ENCODE results near the gene TMEM181. TPM values are rescaled to one million over a fixed set of nuclear protein-coding genes. Genes with fewer than 3 reads are reported as not detected.
A peak's percentile ranks its signal among the peaks of the same experiment; 100 is the strongest.

TMEM181 gene
- total RNA-seq, 1 experiment from 2014 or later = 38.0 TPM

DNA sequence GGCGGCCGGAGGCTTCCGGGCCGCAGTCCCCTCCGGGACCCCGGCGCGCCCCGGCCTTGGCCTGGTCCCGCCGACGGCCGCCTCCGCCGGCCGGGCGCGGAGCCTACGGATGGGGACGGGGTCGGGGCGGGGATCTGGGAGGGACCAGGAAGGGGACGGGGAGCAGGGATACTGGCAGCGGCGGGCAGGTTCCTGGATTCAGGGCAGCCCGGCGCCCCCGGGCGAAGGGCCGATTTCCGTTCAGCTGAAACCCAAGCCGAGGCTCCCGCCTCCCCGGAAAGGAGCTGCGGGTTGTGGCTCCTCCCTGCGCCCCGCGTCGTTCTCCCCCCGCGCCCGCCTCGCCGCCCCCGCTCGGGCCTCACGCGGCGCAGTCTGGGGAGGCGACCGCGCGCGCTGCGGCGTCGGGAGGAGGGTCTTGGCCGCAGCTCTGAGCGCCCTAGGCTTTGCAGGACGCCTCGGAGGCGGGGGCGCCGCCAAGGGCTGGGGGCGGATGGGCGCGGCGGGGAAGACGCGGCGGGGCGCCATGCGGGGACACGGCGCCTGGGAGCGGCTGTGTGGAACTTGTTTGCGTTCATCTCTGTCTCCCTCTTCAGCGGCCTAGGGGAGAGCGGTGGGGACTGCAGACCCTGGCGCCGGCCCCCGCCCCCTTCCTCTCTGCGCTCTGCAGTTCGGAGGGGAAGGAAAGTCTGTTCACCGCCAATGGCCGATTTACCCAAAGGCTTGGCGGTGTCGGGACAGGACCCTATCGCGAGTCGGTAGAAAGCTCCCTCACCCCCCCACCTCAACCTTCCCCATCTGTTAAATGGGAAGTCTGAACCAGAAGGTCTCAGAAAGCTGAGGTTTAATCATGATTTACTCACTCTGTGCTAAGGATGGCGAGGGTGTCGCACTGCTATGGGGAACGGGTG lies 22.7 kb upstream of the TMEM181 start:
- DNase-seq (ENCODE audit: low read depth, low spot score) = no peak
- POLR2A ChIA-PET = no interaction called here

DNA sequence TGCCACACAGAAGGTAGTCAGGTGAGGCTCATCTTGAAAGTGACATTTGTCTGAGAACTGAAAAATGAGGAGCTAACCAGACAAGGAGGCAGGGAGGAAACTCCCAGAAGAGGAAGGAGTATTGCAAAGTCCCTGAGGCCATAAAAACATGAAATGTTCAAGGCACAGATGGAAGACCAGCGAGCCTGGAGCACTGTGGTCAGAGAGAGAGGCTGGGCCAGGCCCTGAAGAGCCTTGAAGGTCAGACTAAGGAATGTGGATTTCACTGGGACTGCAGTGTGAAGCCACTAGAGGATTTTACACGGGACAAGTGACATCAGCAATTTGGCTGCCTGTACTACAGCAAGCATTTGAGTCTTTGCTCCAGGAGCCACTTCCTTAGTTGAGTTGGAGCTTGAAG lies 21.1 kb upstream of the TMEM181 start:
- intact Hi-C loops (cut with micrococcal nuclease; ENCODE audit: unreplicated experiment) = no loop called here

More for the DNA sequence above, 22.7 kb upstream of the TMEM181 start:
- BruUV-seq (replicated peaks) = no TSS peak
- in situ Hi-C loops (cut with HindIII; ENCODE audit: low pct_unique_long_range_greater_than_20kb, low sequenced_read_pairs) (no loop called here), intact Hi-C loops (cut with micrococcal nuclease; ENCODE audit: unreplicated experiment) (no loop called here)
- TF ChIP-seq, protein P1, sequence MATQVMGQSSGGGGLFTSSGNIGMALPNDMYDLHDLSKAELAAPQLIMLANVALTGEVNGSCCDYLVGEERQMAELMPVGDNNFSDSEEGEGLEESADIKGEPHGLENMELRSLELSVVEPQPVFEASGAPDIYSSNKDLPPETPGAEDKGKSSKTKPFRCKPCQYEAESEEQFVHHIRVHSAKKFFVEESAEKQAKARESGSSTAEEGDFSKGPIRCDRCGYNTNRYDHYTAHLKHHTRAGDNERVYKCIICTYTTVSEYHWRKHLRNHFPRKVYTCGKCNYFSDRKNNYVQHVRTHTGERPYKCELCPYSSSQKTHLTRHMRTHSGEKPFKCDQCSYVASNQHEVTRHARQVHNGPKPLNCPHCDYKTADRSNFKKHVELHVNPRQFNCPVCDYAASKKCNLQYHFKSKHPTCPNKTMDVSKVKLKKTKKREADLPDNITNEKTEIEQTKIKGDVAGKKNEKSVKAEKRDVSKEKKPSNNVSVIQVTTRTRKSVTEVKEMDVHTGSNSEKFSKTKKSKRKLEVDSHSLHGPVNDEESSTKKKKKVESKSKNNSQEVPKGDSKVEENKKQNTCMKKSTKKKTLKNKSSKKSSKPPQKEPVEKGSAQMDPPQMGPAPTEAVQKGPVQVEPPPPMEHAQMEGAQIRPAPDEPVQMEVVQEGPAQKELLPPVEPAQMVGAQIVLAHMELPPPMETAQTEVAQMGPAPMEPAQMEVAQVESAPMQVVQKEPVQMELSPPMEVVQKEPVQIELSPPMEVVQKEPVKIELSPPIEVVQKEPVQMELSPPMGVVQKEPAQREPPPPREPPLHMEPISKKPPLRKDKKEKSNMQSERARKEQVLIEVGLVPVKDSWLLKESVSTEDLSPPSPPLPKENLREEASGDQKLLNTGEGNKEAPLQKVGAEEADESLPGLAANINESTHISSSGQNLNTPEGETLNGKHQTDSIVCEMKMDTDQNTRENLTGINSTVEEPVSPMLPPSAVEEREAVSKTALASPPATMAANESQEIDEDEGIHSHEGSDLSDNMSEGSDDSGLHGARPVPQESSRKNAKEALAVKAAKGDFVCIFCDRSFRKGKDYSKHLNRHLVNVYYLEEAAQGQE (IDR thresholded peaks at IDR 0.05; ENCODE audit: insufficient read depth in 1 of 2, low read depth in 2 of 2, low read length in 1 of 2) = peak in 1 of 2 experiments; percentile 66; a peak in 1 of 4 replicates
- no peak for TF ChIP-seq TCF7L2 (IDR thresholded peaks at IDR 0.05; ENCODE audit: low read depth, low read length)
- TF ChIP-seq, protein P2, sequence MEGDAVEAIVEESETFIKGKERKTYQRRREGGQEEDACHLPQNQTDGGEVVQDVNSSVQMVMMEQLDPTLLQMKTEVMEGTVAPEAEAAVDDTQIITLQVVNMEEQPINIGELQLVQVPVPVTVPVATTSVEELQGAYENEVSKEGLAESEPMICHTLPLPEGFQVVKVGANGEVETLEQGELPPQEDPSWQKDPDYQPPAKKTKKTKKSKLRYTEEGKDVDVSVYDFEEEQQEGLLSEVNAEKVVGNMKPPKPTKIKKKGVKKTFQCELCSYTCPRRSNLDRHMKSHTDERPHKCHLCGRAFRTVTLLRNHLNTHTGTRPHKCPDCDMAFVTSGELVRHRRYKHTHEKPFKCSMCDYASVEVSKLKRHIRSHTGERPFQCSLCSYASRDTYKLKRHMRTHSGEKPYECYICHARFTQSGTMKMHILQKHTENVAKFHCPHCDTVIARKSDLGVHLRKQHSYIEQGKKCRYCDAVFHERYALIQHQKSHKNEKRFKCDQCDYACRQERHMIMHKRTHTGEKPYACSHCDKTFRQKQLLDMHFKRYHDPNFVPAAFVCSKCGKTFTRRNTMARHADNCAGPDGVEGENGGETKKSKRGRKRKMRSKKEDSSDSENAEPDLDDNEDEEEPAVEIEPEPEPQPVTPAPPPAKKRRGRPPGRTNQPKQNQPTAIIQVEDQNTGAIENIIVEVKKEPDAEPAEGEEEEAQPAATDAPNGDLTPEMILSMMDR (IDR thresholded peaks at IDR 0.05) = no peak
- TF ChIP-seq SIN3A (IDR thresholded peaks at IDR 0.05; ENCODE audit: borderline replicate concordance, insufficient read depth, low read depth, low read length) = 0 out of 2 replicates have a peak, but pooled peaks have one; percentile 4
- TF ChIP-seq POLR2AphosphoS5 (IDR thresholded peaks at IDR 0.05; ENCODE audit: low read depth, low read length) = no peak
- no peaks in the 10 kb centered on the region for H3K4me1 ChIP-seq (ENCODE audit: control insufficient read depth, insufficient read depth, low read length)
- H3K27ac ChIP-seq (ENCODE audit: low read length) = no peak overlapping the region
- peak; percentile 81 for ATAC-seq
- peaks cover 11% of the 10 kb centered on the region for H3K27me3 ChIP-seq (ENCODE audit: control insufficient read depth, insufficient read depth, low read length)
- CTCF ChIA-PET = no interaction called here
- peak overlapping the region; percentile 56 to 62 for H3K4me3 ChIP-seq (ENCODE audit: low read depth in 2 of 2, low read length in 2 of 2)
- no peaks in the 10 kb centered on the region for H3K36me3 ChIP-seq (ENCODE audit: control insufficient read depth, insufficient read depth, low read length)
- H3K9me3 ChIP-seq (ENCODE audit: control insufficient read depth, insufficient read depth, low read depth, low read length) = no peaks in the 10 kb centered on the region

More for the DNA sequence above, 21.1 kb upstream of the TMEM181 start:
- no peaks in the 10 kb centered on the region for H3K36me3 ChIP-seq (ENCODE audit: control insufficient read depth, insufficient read depth, low read length)
- H3K4me1 ChIP-seq (ENCODE audit: control insufficient read depth, insufficient read depth, low read length) = no peaks in the 10 kb centered on the region
- DNase-seq (ENCODE audit: low read depth, low spot score) = no peak
- no TSS peak for BruUV-seq (replicated peaks)
- ATAC-seq = no peak
- ChIA-PET POLR2A (no interaction called here), CTCF (no interaction called here)
- H3K9me3 ChIP-seq (ENCODE audit: control insufficient read depth, insufficient read depth, low read depth, low read length) = no peaks in the 10 kb centered on the region
- no peak for TF ChIP-seq POLR2AphosphoS5 (IDR thresholded peaks at IDR 0.05; ENCODE audit: low read depth, low read length)
- TF ChIP-seq, protein P2 (IDR thresholded peaks at IDR 0.05) = no peak
- no peak overlapping the region for H3K4me3 ChIP-seq (ENCODE audit: low read depth in 2 of 2, low read length in 2 of 2)
- peaks cover 11% of the 10 kb centered on the region for H3K27me3 ChIP-seq (ENCODE audit: control insufficient read depth, insufficient read depth, low read length)
- in situ Hi-C loops (cut with HindIII; ENCODE audit: low pct_unique_long_range_greater_than_20kb, low sequenced_read_pairs) = no loop called here
- no peak overlapping the region for H3K27ac ChIP-seq (ENCODE audit: low read length)

All from Panc1 (cell line).